Activated B cell treated with CpG ODN at 0.5 μM for 24 hours (primary cell): ENCODE results near the gene CTNNBL1. TPM values are rescaled to one million over a fixed set of nuclear protein-coding genes. Genes with fewer than 3 reads are reported as not detected.

Experiments used
- ATAC-seq: fragments of 200-7000 bp; cut with Tn5 transposase; one replicate; pipeline ENCODE4 v1.10.0; 2021; ENCODE audit warnings: low read depth, mild to moderate bottlenecking, moderate library complexity
- CTCF ChIA-PET: fragments of 350-600 bp; sonication (Branson Sonifier 250); formaldehyde crosslinking; loops from one replicate; lab custom pipeline; 2021; ENCODE audit warnings: antibody characterized with exemption; lab: Charles Lee
- POLR2A ChIA-PET: fragments of 350-600 bp; sonication (Branson Sonifier 250); formaldehyde crosslinking; loops from one replicate; lab custom pipeline; 2021; ENCODE audit warnings: antibody characterized with exemption; lab: Charles Lee
- DNase-seq: peaks from one replicate; pipeline ENCODE4 v3.0.0; 2022
- H3K27ac Mint-ChIP-seq: one replicate; pipeline ENCODE4 v1.8.0; 2020; ENCODE audit warnings: mixed read lengths
- H3K27me3 Mint-ChIP-seq: one replicate; pipeline ENCODE4 v1.8.0; 2021; ENCODE audit warnings: mixed read lengths
- H3K36me3 Mint-ChIP-seq: one replicate; pipeline ENCODE4 v1.8.0; 2021; ENCODE audit warnings: low read depth, mixed read lengths
- H3K4me1 Mint-ChIP-seq: one replicate; pipeline ENCODE4 v1.8.0; 2021; ENCODE audit warnings: mixed read lengths
- H3K4me3 Mint-ChIP-seq: one replicate; pipeline ENCODE4 v1.8.0; 2020; ENCODE audit warnings: mild to moderate bottlenecking, mixed read lengths
- H3K9me3 Mint-ChIP-seq: one replicate; pipeline ENCODE4 v1.8.0; 2020; ENCODE audit warnings: mixed read lengths
- intact Hi-C: fragments of 100-400 bp; cut with micrococcal nuclease; formaldehyde crosslinking; loops from one replicate; pipeline ENCODE4 v1.15.1; 2024
- total RNA-seq: library from RNA; stranded (reverse); gene quantifications from 2 replicates; pipeline ENCODE4 v1.2.3, GENCODE V29; 2022
- TF ChIP-seq, protein P1 (sequence below): fragments of 200-600 bp; IDR thresholded peaks from one replicate; pipeline ENCODE4 v1.8.0; 2022; ENCODE audit warnings: antibody characterized with exemption, mild to moderate bottlenecking

The CTNNBL1 gene
- total RNA-seq, 1 donor from 2014 or later, result 102 TPM

DNA sequence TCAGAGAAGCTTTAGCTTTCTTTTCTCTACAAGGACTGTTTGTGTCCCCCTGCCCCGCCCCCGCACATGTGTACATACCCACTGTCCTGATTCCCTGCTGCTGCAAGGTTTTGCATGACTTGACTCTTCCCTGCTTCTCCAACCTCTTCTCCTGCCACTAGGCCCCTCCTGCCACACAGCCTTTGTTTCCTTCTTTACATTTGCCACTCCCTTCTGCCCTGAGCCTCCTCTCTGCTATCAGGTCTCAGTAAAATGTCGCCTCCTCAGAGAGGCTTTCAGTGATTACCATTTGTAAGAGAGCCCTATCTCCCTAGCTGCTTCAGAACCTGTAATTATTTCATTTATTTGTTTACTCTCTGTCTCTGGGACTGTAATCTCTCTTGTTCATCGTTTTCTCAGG is 152.7 kb downstream of the CTNNBL1 start:
- H3K9me3 Mint-ChIP-seq, result no peaks in the 10 kb centered on the region
- ATAC-seq (no peak), DNase-seq (no peak)
- no peaks in the 10 kb centered on the region for H3K27me3 Mint-ChIP-seq
- H3K4me3 Mint-ChIP-seq, result no peak overlapping the region
- peaks cover 86% of the 10 kb centered on the region for H3K36me3 Mint-ChIP-seq
- TF ChIP-seq, protein P1, sequence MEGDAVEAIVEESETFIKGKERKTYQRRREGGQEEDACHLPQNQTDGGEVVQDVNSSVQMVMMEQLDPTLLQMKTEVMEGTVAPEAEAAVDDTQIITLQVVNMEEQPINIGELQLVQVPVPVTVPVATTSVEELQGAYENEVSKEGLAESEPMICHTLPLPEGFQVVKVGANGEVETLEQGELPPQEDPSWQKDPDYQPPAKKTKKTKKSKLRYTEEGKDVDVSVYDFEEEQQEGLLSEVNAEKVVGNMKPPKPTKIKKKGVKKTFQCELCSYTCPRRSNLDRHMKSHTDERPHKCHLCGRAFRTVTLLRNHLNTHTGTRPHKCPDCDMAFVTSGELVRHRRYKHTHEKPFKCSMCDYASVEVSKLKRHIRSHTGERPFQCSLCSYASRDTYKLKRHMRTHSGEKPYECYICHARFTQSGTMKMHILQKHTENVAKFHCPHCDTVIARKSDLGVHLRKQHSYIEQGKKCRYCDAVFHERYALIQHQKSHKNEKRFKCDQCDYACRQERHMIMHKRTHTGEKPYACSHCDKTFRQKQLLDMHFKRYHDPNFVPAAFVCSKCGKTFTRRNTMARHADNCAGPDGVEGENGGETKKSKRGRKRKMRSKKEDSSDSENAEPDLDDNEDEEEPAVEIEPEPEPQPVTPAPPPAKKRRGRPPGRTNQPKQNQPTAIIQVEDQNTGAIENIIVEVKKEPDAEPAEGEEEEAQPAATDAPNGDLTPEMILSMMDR, result no peak
- ChIA-PET CTCF (no interaction called here), POLR2A (no interaction called here)
- H3K4me1 Mint-ChIP-seq, result peaks cover 3% of the 10 kb centered on the region
- no peak overlapping the region for H3K27ac Mint-ChIP-seq
- intact Hi-C loops, result no loop called here

DNA sequence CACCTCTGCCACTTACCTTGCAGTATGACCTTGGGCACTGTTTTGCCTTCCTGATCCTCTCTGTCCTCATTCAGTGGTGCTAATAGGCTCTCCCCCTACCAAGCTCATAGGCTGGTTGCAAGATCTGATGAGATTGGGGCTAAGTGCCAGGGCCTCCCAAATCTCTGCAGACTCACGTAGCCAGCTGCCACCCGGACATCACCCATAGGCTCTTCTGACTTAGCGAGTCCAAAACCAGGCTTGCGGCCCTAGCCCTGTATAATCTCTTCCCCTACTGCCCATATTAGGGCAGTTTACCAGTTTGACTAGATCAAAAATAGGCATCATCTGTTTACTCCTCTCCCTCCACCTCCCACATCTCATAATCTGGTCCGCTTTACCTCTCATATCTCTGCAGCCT is 154.9 kb downstream of the CTNNBL1 start:
- intact Hi-C loops, result no loop called here
- Mint-ChIP-seq H3K4me3 (no peak overlapping the region), H3K27me3 (no peaks in the 10 kb centered on the region), H3K4me1 (peaks cover 5% of the 10 kb centered on the region), H3K36me3 (peaks cover 83% of the 10 kb centered on the region), H3K9me3 (no peaks in the 10 kb centered on the region), H3K27ac (no peak overlapping the region)
- TF ChIP-seq, protein P1, result no peak
- DNase-seq (no peak), ATAC-seq (no peak)
- POLR2A ChIA-PET, result no interaction called here
- CTCF ChIA-PET, result no interaction called here

DNA sequence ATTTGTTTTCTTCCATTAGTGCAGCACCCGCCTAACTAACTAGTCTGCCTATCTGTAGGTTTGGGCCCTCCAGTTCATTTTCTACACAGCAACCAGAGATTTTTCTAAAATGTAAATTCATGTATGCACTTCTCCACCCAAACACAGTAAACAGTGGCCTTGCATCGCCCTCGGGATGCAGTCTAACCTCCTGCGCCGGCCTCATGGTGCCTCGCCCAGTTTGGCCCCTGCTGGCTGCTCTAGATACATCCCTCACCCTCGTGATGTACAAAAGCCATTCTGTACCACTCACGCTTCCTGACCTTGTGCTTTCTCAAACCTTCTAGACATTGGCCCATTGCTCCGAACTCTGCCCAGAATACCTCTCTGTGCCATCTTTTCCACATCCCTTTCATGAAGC is 155.3 kb downstream of the CTNNBL1 start:
- H3K27ac Mint-ChIP-seq, result no peak overlapping the region
- H3K4me3 Mint-ChIP-seq, result no peak overlapping the region
- no peak for ATAC-seq
- peaks cover 8% of the 10 kb centered on the region for H3K4me1 Mint-ChIP-seq
- H3K27me3 Mint-ChIP-seq, result no peaks in the 10 kb centered on the region
- ChIA-PET POLR2A (no interaction called here), CTCF (no interaction called here)
- peaks cover 85% of the 10 kb centered on the region for H3K36me3 Mint-ChIP-seq
- no peak for DNase-seq
- no peaks in the 10 kb centered on the region for H3K9me3 Mint-ChIP-seq
- TF ChIP-seq, protein P1, result no peak
- intact Hi-C loops, result no loop called here

GRCh38 chr20:37849566-37849965 is 155.7 kb downstream of the CTNNBL1 start:
- no peak overlapping the region for H3K27ac Mint-ChIP-seq
- intact Hi-C loops, result no loop called here
- H3K27me3 Mint-ChIP-seq, result no peaks in the 10 kb centered on the region
- CTCF ChIA-PET, result no interaction called here
- H3K4me3 Mint-ChIP-seq, result no peak overlapping the region
- no peak for ATAC-seq
- TF ChIP-seq, protein P1, result no peak
- peaks cover 8% of the 10 kb centered on the region for H3K4me1 Mint-ChIP-seq
- POLR2A ChIA-PET, result no interaction called here
- H3K9me3 Mint-ChIP-seq, result no peaks in the 10 kb centered on the region
- DNase-seq, result no peak
- peaks cover 85% of the 10 kb centered on the region for H3K36me3 Mint-ChIP-seq

- H3K27ac Mint-ChIP-seq, result no peak overlapping the region
- TF ChIP-seq, protein P1, result no peak
- POLR2A ChIA-PET, result no interaction called here
- intact Hi-C loops, result no loop called here
- no peaks in the 10 kb centered on the region for H3K27me3 Mint-ChIP-seq
- CTCF ChIA-PET, result no interaction called here
- ATAC-seq (no peak), DNase-seq (no peak)
- H3K4me1 Mint-ChIP-seq, result peaks cover 8% of the 10 kb centered on the region
- H3K36me3 Mint-ChIP-seq, result peaks cover 83% of the 10 kb centered on the region
- H3K4me3 Mint-ChIP-seq, result no peak overlapping the region
- H3K9me3 Mint-ChIP-seq, result no peaks in the 10 kb centered on the region
Measured at GRCh38 chr20:37850036-37850592, 156.3 kb downstream of the CTNNBL1 start.
